Transverse colon (tissue), 4 donors: Measurements from ENCODE around the gene E2F4. TPM values are rescaled to one million over a fixed set of nuclear protein-coding genes. Genes with fewer than 3 reads are reported as not detected.
A peak's percentile ranks its signal among the peaks of the same experiment; 100 is the strongest.

Experiments
- DNase-seq: peaks from one replicate; pipeline ENCODE4 v3.0.0-alpha.2; 2019
- H3K27ac ChIP-seq, 4 donors: fragments of 200-600 bp; sonication (generic); 2 replicates each; pipeline ENCODE4 v1.5.1; 2016 to 2018; ENCODE audit warnings: inconsistent platforms in 4 of 4
- H3K27me3 ChIP-seq: fragments of 200-600 bp; sonication (generic); 2 replicates; pipeline ENCODE4 v1.5.1; 2017; ENCODE audit warnings: inconsistent platforms
- H3K36me3 ChIP-seq, 4 donors: fragments of 200-600 bp; sonication (generic); 2 replicates each; pipeline ENCODE4 v1.5.1; 2017 to 2019; ENCODE audit warnings: inconsistent platforms in 4 of 4
- H3K4me1 ChIP-seq, 4 donors: fragments of 200-600 bp; sonication (generic); 2 replicates each; pipeline ENCODE4 v1.5.1; 2017 to 2020; ENCODE audit warnings: inconsistent platforms in 4 of 4
- H3K4me3 ChIP-seq, 4 donors: fragments of 200-600 bp; sonication (generic); 1 replicate in 1 of 4; 2 replicates in 3 of 4; pipeline versions ENCODE4 v1.5.1 to v1.6.1; 2017 to 2019; ENCODE audit warnings: inconsistent platforms in 4 of 4
- H3K9me3 ChIP-seq, 2 donors: fragments of 200-600 bp; sonication (generic); 2 replicates each; pipeline ENCODE4 v1.5.1; 2017 to 2019; ENCODE audit warnings: inconsistent platforms in 2 of 2
- CTCF ChIP-seq, 5 experiments: fragments of 200-600 bp in 3 of 5; fragments of 450-650 bp in 2 of 5; sonication (generic) in 3 of 5; IDR thresholded peaks; 1 replicate in 2 of 5; 2 replicates in 3 of 5; pipeline ENCODE4 v1.5.1; 2016 to 2017; ENCODE audit warnings: antibody characterized with exemption in 5 of 5, inconsistent platforms in 3 of 5, mild to moderate bottlenecking in 2 of 5, moderate library complexity in 1 of 5
- EP300 ChIP-seq: sonication (generic); formaldehyde crosslinking; IDR thresholded peaks from one replicate; pipeline ENCODE4 v1.6.1; 2017; ENCODE audit warnings: antibody characterized with exemption, low read depth
- POLR2A ChIP-seq: fragments of 450-650 bp; IDR thresholded peaks from one replicate; pipeline ENCODE4 v1.6.1; 2016; ENCODE audit warnings: antibody characterized with exemption, mild to moderate bottlenecking, moderate library complexity
- POLR2AphosphoS5 ChIP-seq, 3 donors: sonication (generic); formaldehyde crosslinking; IDR thresholded peaks; one replicate each; pipeline ENCODE4 v1.6.1; 2016; ENCODE audit warnings: antibody characterized with exemption in 3 of 3
- WGBS, 2 donors: methylation state at CpG; one replicate each; pipeline ENCODE4 v1.1.5; 2018; ENCODE audit warnings: low coverage in 1 of 2; 5-methylcytosine and 5-hydroxymethylcytosine counted together
- in situ Hi-C, 4 donors: fragments of 200-750 bp; cut with MboI; loops; one replicate each; pipeline versions ENCODE4 v1.15.0 to v1.15.1; 2017; ENCODE audit warnings: low sequenced_read_pairs in 3 of 4, low pct_ligation_motif_present in 1 of 4, low pct_unique_long_range_greater_than_20kb in 1 of 4
- intact Hi-C: fragments of 100-400 bp; cut with DNase I; formaldehyde crosslinking; loops from one replicate; pipeline ENCODE4 v1.15.1; 2023; ENCODE audit warnings: low total_unique reads
- total RNA-seq, 4 donors: library from RNA; depleted of rRNA; stranded (reverse); fragments of >200 nt; gene quantifications; one replicate each; pipeline ENCODE4 v1.1.0, GENCODE V29; 2016

E2F4 gene
- total RNA-seq, 4 donors from 2014 or later, result 97.5 to 224 (median 159) TPM

- Histone ChIP-seq H3K4me3 (peak within 1 kb of the TSS; percentile 28 to 52 (median 43)), H3K27me3 (peaks cover 16% of the 10 kb centered on the region), H3K36me3 (no peaks in the 10 kb centered on the region), H3K9me3 (no peaks in the 10 kb centered on the region), H3K4me1 (peaks cover 30 to 55% (median 43%) of the 10 kb centered on the region in 4 donors), H3K27ac (peak within 1 kb of the TSS; percentile 82 to 87 (median 83))
- in situ Hi-C loops (loop anchor here in 2 of 4 donors (25.0 kb wide), 2 partner anchors 183 to 208 kb away; partner anchors contain the start of genes CES3 (in 1 of the 2) and CES4A (in 1 of the 2)), intact Hi-C loops (loop anchor here (5.0 kb wide), 1 partner anchor 363 kb away; no protein-coding TSS in a partner anchor)
- 0 to 3% methylated on average over 2 to 31 of the region's 50 CpGs for WGBS, 2 donors
- TF ChIP-seq POLR2A (peak; percentile 57), CTCF (IDR thresholded peaks at IDR 0.05) (no peak), POLR2AphosphoS5 (IDR thresholded peaks at IDR 0.05) (peak; percentile 24 to 61 (median 31)), EP300 (no peak)
- DNase-seq, result peak; percentile 88
Measured at GRCh38 chr16:67170168-67170948, 21.6 kb upstream of the E2F4 start, which contains the start of gene NOL3. Gene NOL3 (plus strand): TSS chr16:67170538.

- TF ChIP-seq CTCF (IDR thresholded peaks at IDR 0.05) (no peak), POLR2A (no peak), EP300 (no peak), POLR2AphosphoS5 (IDR thresholded peaks at IDR 0.05) (no peak)
- Histone ChIP-seq H3K4me1 (peaks cover 26 to 49% (median 37%) of the 10 kb centered on the region in 4 donors), H3K9me3 (no peaks in the 10 kb centered on the region), H3K27me3 (peaks cover 8% of the 10 kb centered on the region), H3K27ac (peak overlapping the region; percentile 82 to 87 (median 83)), H3K4me3 (peak overlapping the region; percentile 28 to 52 (median 43)), H3K36me3 (no peaks in the 10 kb centered on the region)
- in situ Hi-C loops, result loop anchor here in 2 of 4 donors (25.0 kb wide), 2 partner anchors 184 to 209 kb away; partner anchors contain the start of genes CES3 (in 1 of the 2) and CES4A (in 1 of the 2)
- DNase-seq, result no peak
- intact Hi-C loops, result loop anchor here (5.0 kb wide), 1 partner anchor 364 kb away; no protein-coding TSS in a partner anchor
- 48 to 89% methylated on average over 6 to 14 of the region's 14 CpGs for WGBS, 2 donors
Measured at GRCh38 chr16:67170949-67171649, 20.9 kb upstream of the E2F4 start.

- Histone ChIP-seq H3K27ac (peak overlapping the region; percentile 89 to 95 (median 94)), H3K4me3 (peak overlapping the region; percentile 29 to 52 (median 40)), H3K9me3 (no peaks in the 10 kb centered on the region), H3K27me3 (no peaks in the 10 kb centered on the region), H3K36me3 (no peaks in the 10 kb centered on the region), H3K4me1 (peaks cover 33 to 57% (median 43%) of the 10 kb centered on the region in 4 donors)
- no peak for DNase-seq
- in situ Hi-C loops, result loop anchor here in 2 of 4 donors (25.0 kb wide), 2 partner anchors 186 to 211 kb away; partner anchors contain the start of genes CES3 (in 1 of the 2) and CES4A (in 1 of the 2)
- intact Hi-C loops, result loop anchor here (5.0 kb wide), 1 partner anchor 366 kb away; no protein-coding TSS in a partner anchor
- no peak for TF ChIP-seq CTCF (IDR thresholded peaks at IDR 0.05)
- TF ChIP-seq EP300, result no peak
- TF ChIP-seq POLR2A, result no peak
- TF ChIP-seq POLR2AphosphoS5 (IDR thresholded peaks at IDR 0.05), result no peak
- 88 to 100% methylated on average over 1 of the region's 1 CpG for WGBS, 2 donors
Measured at GRCh38 chr16:67173323-67173722, 18.6 kb upstream of the E2F4 start.
